ENCODE results near the gene C1orf115.

GRCh38 chr1:220710333-220710732, 20.2 kb downstream of the C1orf115 start:
- TF ChIP-seq CTCF (IDR thresholded peaks at IDR 0.05) = no peak
- no peak for TF ChIP-seq POLR2AphosphoS5 (IDR thresholded peaks at IDR 0.05)
- no peak for TF ChIP-seq POLR2A (IDR thresholded peaks at IDR 0.05)

Data from stomach (tissue), 4 donors.